Lower leg skin (tissue), 3 donors: Measurements from ENCODE around the gene TFEB.

Experiments used
- POLR2A ChIP-seq, 2 donors: fragments of 450-650 bp; IDR thresholded peaks; one replicate each; pipeline ENCODE4 v1.6.1; 2016 to 2017; ENCODE audit warnings: antibody characterized with exemption in 2 of 2, mild to moderate bottlenecking in 1 of 2, moderate library complexity in 1 of 2
- TF ChIP-seq, protein P1 (sequence below), 3 donors: fragments of 450-650 bp; IDR thresholded peaks; one replicate each; pipeline ENCODE4 v1.5.1; 2016; ENCODE audit warnings: antibody characterized with exemption in 3 of 3, mild to moderate bottlenecking in 3 of 3, moderate library complexity in 2 of 3

DNA sequence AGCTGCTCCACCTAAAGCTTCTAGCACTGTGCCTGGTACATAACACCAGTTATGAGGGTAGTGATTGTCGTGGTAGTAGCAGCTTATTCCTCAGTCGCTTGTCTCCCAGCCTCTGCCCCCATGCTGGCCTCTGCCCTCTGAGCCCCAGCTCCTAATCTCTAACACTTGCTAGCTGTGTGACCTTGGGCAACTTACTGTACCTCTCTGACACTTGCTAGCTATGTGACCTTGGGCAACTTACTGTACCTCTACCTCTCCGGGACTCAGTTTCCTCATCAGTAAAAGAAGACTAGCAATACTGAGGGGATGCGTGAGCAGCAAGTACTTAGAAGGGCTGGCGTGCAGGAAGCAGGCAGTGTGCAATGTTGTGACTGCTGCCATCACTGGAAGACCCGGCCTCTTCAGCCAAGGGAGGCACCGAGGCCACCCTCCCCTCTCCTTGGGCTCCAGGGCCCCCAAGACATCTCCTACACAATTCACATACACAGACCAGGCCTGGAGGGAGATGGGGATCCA, 87.3 kb downstream of the TFEB start:
- TF ChIP-seq, protein P1, sequence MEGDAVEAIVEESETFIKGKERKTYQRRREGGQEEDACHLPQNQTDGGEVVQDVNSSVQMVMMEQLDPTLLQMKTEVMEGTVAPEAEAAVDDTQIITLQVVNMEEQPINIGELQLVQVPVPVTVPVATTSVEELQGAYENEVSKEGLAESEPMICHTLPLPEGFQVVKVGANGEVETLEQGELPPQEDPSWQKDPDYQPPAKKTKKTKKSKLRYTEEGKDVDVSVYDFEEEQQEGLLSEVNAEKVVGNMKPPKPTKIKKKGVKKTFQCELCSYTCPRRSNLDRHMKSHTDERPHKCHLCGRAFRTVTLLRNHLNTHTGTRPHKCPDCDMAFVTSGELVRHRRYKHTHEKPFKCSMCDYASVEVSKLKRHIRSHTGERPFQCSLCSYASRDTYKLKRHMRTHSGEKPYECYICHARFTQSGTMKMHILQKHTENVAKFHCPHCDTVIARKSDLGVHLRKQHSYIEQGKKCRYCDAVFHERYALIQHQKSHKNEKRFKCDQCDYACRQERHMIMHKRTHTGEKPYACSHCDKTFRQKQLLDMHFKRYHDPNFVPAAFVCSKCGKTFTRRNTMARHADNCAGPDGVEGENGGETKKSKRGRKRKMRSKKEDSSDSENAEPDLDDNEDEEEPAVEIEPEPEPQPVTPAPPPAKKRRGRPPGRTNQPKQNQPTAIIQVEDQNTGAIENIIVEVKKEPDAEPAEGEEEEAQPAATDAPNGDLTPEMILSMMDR (IDR thresholded peaks at IDR 0.05): no peak
- no peak for TF ChIP-seq POLR2A (IDR thresholded peaks at IDR 0.05)
